CD4-positive, alpha-beta T cell (primary cell): Measurements from ENCODE around the gene UBXN11. TPM values are rescaled to one million over a fixed set of nuclear protein-coding genes. Genes with fewer than 3 reads are reported as not detected.
A peak's percentile ranks its signal among the peaks of the same experiment; 100 is the strongest.

Source experiments
- ATAC-seq: fragments of 200-7000 bp; cut with Tn5 transposase; one replicate; pipeline ENCODE4 v1.10.0; 2022; ENCODE audit warnings: mild to moderate bottlenecking; ENCODE audit not compliant: poor library complexity
- CTCF ChIA-PET: fragments of 350-600 bp; sonication (Branson Sonifier 250); formaldehyde crosslinking; loops from one replicate; lab custom pipeline; 2021; ENCODE audit warnings: antibody characterized with exemption, inconsistent platforms; lab: Charles Lee
- POLR2A ChIA-PET: fragments of 350-600 bp; sonication (Branson Sonifier 250); formaldehyde crosslinking; loops from one replicate; lab custom pipeline; 2021; ENCODE audit warnings: antibody characterized with exemption, inconsistent platforms; lab: Charles Lee
- DNase-seq, 14 experiments: peaks; one replicate each; pipeline ENCODE4 v3.0.0-alpha.2; 2013 to 2020; ENCODE audit warnings: mixed read lengths in 2 of 14
- H3K27ac ChIP-seq, 2 donors: one replicate each; pipeline versions ENCODE4 v1.5.1 to v1.7.0; 2013; ENCODE audit warnings: low read length in 2 of 2, low read depth in 1 of 2, mild to moderate bottlenecking in 1 of 2
- H3K27me3 ChIP-seq, 2 experiments: 1 replicate in 1 of 2; 2 replicates in 1 of 2; pipeline versions ENCODE4 v1.6.1 to v1.7.0; 2013; ENCODE audit warnings: low read length in 2 of 2, control low read depth in 1 of 2, mild to moderate bottlenecking in 1 of 2, moderate library complexity in 1 of 2; ENCODE audit not compliant: insufficient read depth in 2 of 2, control insufficient read depth in 1 of 2
- H3K36me3 ChIP-seq: one replicate; pipeline ENCODE4 v1.6.1; 2013; ENCODE audit warnings: low read length, control low read depth; ENCODE audit not compliant: insufficient read depth
- H3K4me1 ChIP-seq: one replicate; pipeline ENCODE4 v1.6.1; 2013; ENCODE audit warnings: low read length, control low read depth; ENCODE audit not compliant: insufficient read depth
- H3K4me3 ChIP-seq: one replicate; pipeline ENCODE4 v1.5.1; 2013; ENCODE audit warnings: mild to moderate bottlenecking, low read length, moderate library complexity
- H3K9me3 ChIP-seq, 2 experiments: 1 replicate in 1 of 2; 2 replicates in 1 of 2; pipeline versions ENCODE4 v1.6.1 to v1.7.0; 2013; ENCODE audit warnings: low read length in 2 of 2, mild to moderate bottlenecking in 2 of 2, control low read depth in 1 of 2, moderate library complexity in 1 of 2; ENCODE audit not compliant: control insufficient read depth in 1 of 2, insufficient read depth in 1 of 2
- H3K27ac Mint-ChIP-seq: one replicate; pipeline ENCODE4 v1.8.0; 2020; ENCODE audit warnings: mixed read lengths
- H3K27me3 Mint-ChIP-seq: one replicate; pipeline ENCODE4 v1.8.0; 2021; ENCODE audit warnings: mixed read lengths
- H3K36me3 Mint-ChIP-seq: one replicate; pipeline ENCODE4 v1.8.0; 2021; ENCODE audit warnings: low read depth, mixed read lengths
- H3K4me1 Mint-ChIP-seq: one replicate; pipeline ENCODE4 v1.8.0; 2021; ENCODE audit warnings: low read depth, mixed read lengths
- H3K4me3 Mint-ChIP-seq: one replicate; pipeline ENCODE4 v1.8.0; 2020; ENCODE audit warnings: mild to moderate bottlenecking, mixed read lengths
- H3K9me3 Mint-ChIP-seq: one replicate; pipeline ENCODE4 v1.8.0; 2020; ENCODE audit warnings: mixed read lengths
- CTCF ChIP-seq: fragments of 200-600 bp; IDR thresholded peaks from one replicate; pipeline ENCODE4 v1.8.0; 2022; ENCODE audit warnings: antibody characterized with exemption, mild to moderate bottlenecking
- intact Hi-C, 2 experiments: fragments of 100-400 bp; cut with DNase I in 1 of 2; cut with micrococcal nuclease in 1 of 2; formaldehyde crosslinking; loops; one replicate each; pipeline versions ENCODE4 v1.15.1 to v1.9.0; 2023 to 2025; cut with DNase I, micrococcal nuclease
- total RNA-seq, 174 experiments: library from RNA in 2 of 174; stranded (reverse) in 2 of 174; gene quantifications; one replicate each; pipeline ENCODE4 v1.2.3 and lab custom pipeline; 2021 to 2026

UBXN11 gene
- total RNA-seq, 2 experiments from 2014 or later, result 39.3 to 42.3 TPM

DNA sequence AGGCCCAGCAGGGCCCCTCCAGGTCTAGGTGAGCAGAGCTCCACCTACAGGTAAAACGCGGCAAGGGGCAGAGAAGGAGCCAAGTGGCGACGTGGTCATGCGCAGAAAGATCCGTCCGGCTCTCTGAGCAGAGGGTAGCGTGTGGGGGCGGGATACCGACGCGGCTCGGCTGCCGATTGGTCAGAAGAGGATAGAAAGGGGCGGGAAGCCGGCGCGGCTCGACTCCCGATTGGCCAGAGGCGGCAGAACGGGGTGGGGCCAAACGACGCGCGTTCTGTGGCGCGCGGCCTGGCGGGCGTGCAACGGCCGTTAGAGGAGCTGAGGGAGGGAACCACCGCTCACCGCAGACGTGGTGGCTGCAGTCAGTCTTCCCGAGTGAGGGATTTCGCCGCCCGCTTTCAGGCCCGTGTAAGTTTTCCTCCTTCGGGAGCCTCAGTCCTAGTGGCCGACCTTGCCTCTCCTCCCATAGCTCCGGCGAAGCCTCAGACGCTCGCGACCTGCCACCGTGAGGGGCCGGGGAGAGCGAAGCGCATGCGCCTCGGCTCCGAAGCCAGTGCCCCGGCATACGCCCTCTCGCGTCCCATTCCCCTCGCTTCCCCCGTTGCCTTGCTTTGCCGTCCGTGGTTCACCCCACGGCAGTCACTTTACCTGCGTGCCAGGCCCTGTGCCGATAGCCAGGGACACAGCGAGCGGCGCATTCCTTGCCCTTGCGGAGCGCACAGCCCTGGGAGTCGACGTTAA, 72.4 kb downstream of the UBXN11 start, which contains the start of gene CEP85:
Gene CEP85, plus strand, starts transcription at position 298 of the 741 bp plus-strand sequence. CDS start 5,584 bp downstream, outside the sequence.
- intact Hi-C loops, result loop anchor here (1.0 to 5.0 kb wide), 3 partner anchors 65 to 127 kb away; partner anchors contain the start of genes ZNF593 (in 2 of the 2) and C1orf232 (in 1 of the 2)
- Histone ChIP-seq H3K9me3 (no peaks in the 10 kb centered on the region), H3K36me3 (no peaks in the 10 kb centered on the region), H3K4me3 (peak within 1 kb of the TSS; percentile 77), H3K27ac (peak within 1 kb of the TSS; percentile 83 to 88), H3K27me3 (no peaks in the 10 kb centered on the region), H3K4me1 (peaks cover 21% of the 10 kb centered on the region)
- ChIA-PET CTCF (interaction anchor here (0.6 to 3.7 kb wide), 51 partner anchors 9 to 414 kb away, joined by 3 to 50 read pairs (median 5); partner anchors contain the start of genes C1orf232, CATSPER4, CD52 and DHDDS), POLR2A (interaction anchor here (0.6 to 2.4 kb wide), 37 partner anchors 12 to 1002 kb away, joined by 3 to 36 read pairs (median 4); partner anchors contain the start of genes CD52, CNKSR1, DHDDS and HMGN2)
- H3K4me3 Mint-ChIP-seq, result peak within 1 kb of the TSS; percentile 98
- H3K27me3 Mint-ChIP-seq, result no peaks in the 10 kb centered on the region
- H3K9me3 Mint-ChIP-seq, result no peaks in the 10 kb centered on the region
- TF ChIP-seq CTCF, result peak; percentile 85
- peaks cover 39% of the 10 kb centered on the region for H3K4me1 Mint-ChIP-seq
- ATAC-seq, result peak; percentile 89
- H3K27ac Mint-ChIP-seq, result peak within 1 kb of the TSS; percentile 95
- peak; percentile 97 to 100 (median 99) for DNase-seq
- peaks cover 9% of the 10 kb centered on the region for H3K36me3 Mint-ChIP-seq

Other genes with a start within 250 kb of the UBXN11 start
- not detected for gene TRIM63, start 239.0 kb downstream of the UBXN11 start, total RNA-seq
- gene PDIK1L, start 194.8 kb downstream of the UBXN11 start, total RNA-seq, result 1 to 10 TPM; 9.5 to 9.9 TPM
- not detected for gene FAM110D, start 147.6 kb downstream of the UBXN11 start, total RNA-seq
- not detected for gene C1orf232, start 137.7 kb downstream of the UBXN11 start, total RNA-seq
- gene ZNF593, start 136.7 kb downstream of the UBXN11 start, total RNA-seq, result 1 to 10 TPM; 5.0 to 6.6 TPM
- gene ZNF593OS, start 134.8 kb downstream of the UBXN11 start, total RNA-seq, result not detected
- gene CNKSR1, start 129.1 kb downstream of the UBXN11 start, total RNA-seq, result 1 to 10 TPM; 2.3 to 3.6 TPM
- gene CATSPER4, start 116.0 kb downstream of the UBXN11 start, total RNA-seq, result not detected
- 1 to 10 TPM; 7.6 to 8.4 TPM for gene CEP85, start 72.4 kb downstream of the UBXN11 start, total RNA-seq
- gene SH3BGRL3, start 26.6 kb downstream of the UBXN11 start, total RNA-seq, result 100 to 1,000 TPM; 178 to 193 TPM
- gene CD52, start 11.3 kb upstream of the UBXN11 start, total RNA-seq, result 100 to 1,000 TPM; 582 to 608 TPM
- gene CRYBG2, start 47.5 kb upstream of the UBXN11 start, total RNA-seq, result 1 to 10 TPM; 1.3 to 1.4 TPM
- under 1 TPM in 1 of 2 experiments, not detected in 1; 0.41 TPM for gene ZNF683, start 66.1 kb upstream of the UBXN11 start, total RNA-seq
- not detected for gene LIN28A, start 104.2 kb upstream of the UBXN11 start, total RNA-seq
- gene DHDDS, start 125.7 kb upstream of the UBXN11 start, total RNA-seq, result 10 to 100 TPM; 26.3 to 26.8 TPM
- gene HMGN2, start 165.8 kb upstream of the UBXN11 start, total RNA-seq, result 100 to 1,000 TPM; 323 to 330 TPM
- 10 to 100 TPM; 29.1 to 29.6 TPM for gene RPS6KA1, start 223.1 kb upstream of the UBXN11 start, total RNA-seq